H1 (cell line): ENCODE measurements around the gene OR10G3. TPM values are rescaled to one million over a fixed set of nuclear protein-coding genes. Genes with fewer than 3 reads are reported as not detected.

ENCODE experiments used
- CTCF ChIA-PET: fragments of 300-600 bp; sonication (Branson Sonifier 250); formaldehyde crosslinking; loops from one replicate; lab custom pipeline; 2021; ENCODE audit not compliant: partially characterized antibody; lab: Charles Lee
- POLR2A ChIA-PET: fragments of 300-600 bp; sonication (Branson Sonifier 250); formaldehyde crosslinking; loops from one replicate; lab custom pipeline; 2021; ENCODE audit warnings: inconsistent platforms; ENCODE audit not compliant: partially characterized antibody; lab: Charles Lee
- DNase-seq, 2 experiments: peaks; one replicate each; pipeline versions ENCODE4 v3.0.0 to v3.0.0-alpha.2; 2010 to 2022; ENCODE audit warnings: low spot score in 2 of 2, low read depth in 1 of 2, mixed read lengths in 1 of 2
- FAIRE-seq: peaks from 2 replicates; lab custom pipeline; 2011; peaks lifted over from hg19 to GRCh38; lab: Jason Lieb, UNC
- H2AFZ ChIP-seq: 2 replicates; pipeline ENCODE4 v1.8.1; 2012; ENCODE audit warnings: low read length, inconsistent platforms
- H2AK5ac ChIP-seq: 2 replicates; pipeline ENCODE4 v1.6.1; 2013; ENCODE audit warnings: low read depth, low read length
- H2BK120ac ChIP-seq: replicated peaks from 2 replicates; pipeline ENCODE3; 2013; ENCODE audit warnings: low read depth, low read length, inconsistent platforms
- H2BK12ac ChIP-seq: 2 replicates; pipeline ENCODE4 v1.6.1; 2013; ENCODE audit warnings: low read depth, low read length
- H2BK15ac ChIP-seq: 2 replicates; pipeline ENCODE4 v1.6.1; 2013; ENCODE audit warnings: low read length
- H2BK20ac ChIP-seq: 2 replicates; pipeline ENCODE4 v1.6.1; 2013; ENCODE audit warnings: low read length
- H2BK5ac ChIP-seq: 2 replicates; pipeline ENCODE4 v1.6.1; 2013; ENCODE audit warnings: low read depth, low read length
- H3K14ac ChIP-seq: 2 replicates; pipeline ENCODE4 v1.6.1; 2013; ENCODE audit warnings: inconsistent platforms; ENCODE audit not compliant: insufficient read length
- H3K18ac ChIP-seq: 2 replicates; pipeline ENCODE4 v1.6.1; 2013; ENCODE audit warnings: low read length; ENCODE audit errors: extremely low read depth
- H3K23ac ChIP-seq: 2 replicates; pipeline ENCODE4 v1.6.1; 2013; ENCODE audit warnings: inconsistent platforms; ENCODE audit not compliant: insufficient read length
- H3K23me2 ChIP-seq: 2 replicates; pipeline ENCODE4 v1.6.1; 2013; ENCODE audit warnings: low read depth, low read length
- H3K27ac ChIP-seq: 2 replicates; pipeline ENCODE4 v1.6.1; 2011; ENCODE audit warnings: low read depth, low read length, inconsistent platforms
- H3K27me3 ChIP-seq, 4 experiments: replicated peaks in 1 of 4; 1 replicate in 1 of 4; 2 replicates in 3 of 4; pipeline versions ENCODE4 v1.6.1 to v1.8.1; 2011 to 2013; ENCODE audit warnings: low read length in 3 of 4, mild to moderate bottlenecking in 3 of 4, inconsistent platforms in 2 of 4, mixed read lengths in 2 of 4, moderate library complexity in 1 of 4; ENCODE audit not compliant: control insufficient read depth in 3 of 4, insufficient read depth in 3 of 4; ENCODE audit errors: extremely low read depth in 1 of 4
- H3K36me3 ChIP-seq, 4 experiments: 2 replicates each; pipeline versions ENCODE4 v1.6.1 to v1.8.1; 2011 to 2013; ENCODE audit warnings: mild to moderate bottlenecking in 4 of 4, low read length in 3 of 4, moderate library complexity in 2 of 4, control low read depth in 1 of 4, inconsistent platforms in 1 of 4; ENCODE audit not compliant: insufficient read depth in 4 of 4, control insufficient read depth in 2 of 4
- H3K4ac ChIP-seq: replicated peaks from 2 replicates; pipeline ENCODE3; 2013; ENCODE audit warnings: low read length, low read depth, mixed read lengths, inconsistent platforms; ENCODE audit not compliant: insufficient read length
- H3K4me1 ChIP-seq, 4 experiments: replicated peaks in 1 of 4; 1 replicate in 1 of 4; 2 replicates in 3 of 4; pipeline versions ENCODE4 v1.6.1 to v1.8.1; 2011 to 2013; ENCODE audit warnings: low read length in 3 of 4, inconsistent platforms in 2 of 4, mixed read lengths in 1 of 4; ENCODE audit not compliant: insufficient read depth in 4 of 4, control insufficient read depth in 3 of 4
- H3K4me2 ChIP-seq, 2 experiments: 2 replicates each; pipeline versions ENCODE4 v1.6.1 to v1.8.1; 2011 to 2013; ENCODE audit warnings: low read depth in 2 of 2, low read length in 2 of 2, control low read depth in 1 of 2, inconsistent platforms in 1 of 2, mild to moderate bottlenecking in 1 of 2; ENCODE audit not compliant: insufficient read depth in 1 of 2
- H3K4me3 ChIP-seq, 4 experiments: fragments of 200-600, 300-600 bp in 1 of 4; sonication (generic), shearing (Covaris generic), sonication (Bioruptor Twin) in 1 of 4; 2 replicates each; pipeline versions ENCODE4 v1.5.1 to v1.8.1; 2011 to 2016; ENCODE audit warnings: low read length in 4 of 4, low read depth in 3 of 4, control low read depth in 2 of 4, inconsistent platforms in 2 of 4, mild to moderate bottlenecking in 2 of 4, mixed read lengths in 1 of 4, moderate library complexity in 1 of 4; ENCODE audit not compliant: insufficient read depth in 2 of 4; ENCODE audit errors: extremely low read depth in 1 of 4
- H3K56ac ChIP-seq: replicated peaks from 2 replicates; pipeline ENCODE3; 2013; ENCODE audit warnings: low read depth, mild to moderate bottlenecking, mixed read lengths, low read length, inconsistent platforms; ENCODE audit not compliant: insufficient read length
- H3K79me1 ChIP-seq: 2 replicates; pipeline ENCODE4 v1.6.1; 2013; ENCODE audit warnings: low read depth, low read length, control low read depth
- H3K79me2 ChIP-seq, 2 experiments: 2 replicates each; pipeline versions ENCODE4 v1.6.1 to v1.8.1; 2012 to 2013; ENCODE audit warnings: low read length in 2 of 2, mild to moderate bottlenecking in 2 of 2, inconsistent platforms in 1 of 2; ENCODE audit not compliant: insufficient read depth in 2 of 2, control insufficient read depth in 1 of 2
- H3K9ac ChIP-seq, 4 experiments: replicated peaks in 1 of 4; 1 replicate in 1 of 4; 2 replicates in 3 of 4; pipeline versions ENCODE4 v1.6.1 to v1.8.1; 2011 to 2013; ENCODE audit warnings: low read depth in 3 of 4, low read length in 3 of 4, control low read depth in 2 of 4, mild to moderate bottlenecking in 2 of 4, moderate library complexity in 2 of 4, inconsistent platforms in 1 of 4; ENCODE audit errors: extremely low read depth in 1 of 4
- H3K9me3 ChIP-seq, 2 experiments: 2 replicates each; pipeline versions ENCODE4 v1.6.1 to v1.8.1; 2012 to 2013; ENCODE audit warnings: mild to moderate bottlenecking in 2 of 2, moderate library complexity in 2 of 2, control low read depth in 1 of 2, inconsistent platforms in 1 of 2, low read depth in 1 of 2, low read length in 1 of 2, mixed read lengths in 1 of 2; ENCODE audit not compliant: insufficient read depth in 2 of 2
- H4K20me1 ChIP-seq, 2 experiments: replicated peaks in 1 of 2; 2 replicates each; pipeline versions ENCODE3 to v1.8.1; 2011 to 2013; ENCODE audit warnings: inconsistent platforms in 2 of 2, low read length in 2 of 2, mild to moderate bottlenecking in 1 of 2; ENCODE audit not compliant: insufficient read depth in 2 of 2, control insufficient read depth in 1 of 2
- H4K5ac ChIP-seq: 2 replicates; pipeline ENCODE4 v1.6.1; 2013; ENCODE audit warnings: low read length, low read depth, mixed read lengths, inconsistent platforms; ENCODE audit not compliant: insufficient read length
- H4K8ac ChIP-seq: 2 replicates; pipeline ENCODE4 v1.8.0; 2013; ENCODE audit warnings: mild to moderate bottlenecking, moderate library complexity, low read length, inconsistent platforms; ENCODE audit not compliant: insufficient read depth; ENCODE audit errors: extremely low read depth
- H4K91ac ChIP-seq: replicated peaks from 2 replicates; pipeline ENCODE3; 2013; ENCODE audit warnings: low read length, mixed read lengths, inconsistent platforms; ENCODE audit not compliant: insufficient read length
- POLR2AphosphoS5 ChIP-seq: IDR thresholded peaks from 2 replicates; pipeline ENCODE4 v1.6.1; 2011; ENCODE audit warnings: low read depth, low read length
- WGBS, 2 experiments: shearing (Covaris generic) in 1 of 2; methylation state at CpG; one replicate each; pipeline versions ENCODE4 v1.1.6 to v1.1.7; 2013 to 2015; ENCODE audit warnings: low lambda C conversion rate in 2 of 2, mixed read lengths in 2 of 2, inconsistent platforms in 1 of 2, low coverage in 1 of 2, missing lambda C conversion rate in 1 of 2; ENCODE audit not compliant: insufficient replicate concordance in 2 of 2, insufficient coverage in 1 of 2, insufficient read length in 1 of 2; ENCODE audit errors: extremely low coverage in 1 of 2, missing lambda C conversion rate in 1 of 2; 5-methylcytosine and 5-hydroxymethylcytosine counted together
- polyA plus RNA-seq, 7 experiments: library from polyadenylated mRNA; depleted of rRNA in 3 of 7; stranded (reverse) in 5 of 7; unstranded in 2 of 7; fragments of >200 nt in 5 of 7; fragments of 200-250 nt in 2 of 7; gene quantifications; 1 replicate in 5 of 7; 2 replicates in 1 of 7; 4 replicates in 1 of 7; pipeline versions ENCODE4 v1.2.1 to v1.2.3, GENCODE V29; 2011 to 2013; ENCODE audit warnings: missing spikeins in 2 of 7, mixed read lengths in 2 of 7
- total RNA-seq: library from RNA; stranded (reverse); fragmentation: NEBNext Ultra II Directional; extraction: Animal tissue kit (Norgen Biotek cat#: 25700); gene quantifications from 2 replicates; pipeline ENCODE4 v1.2.1, GENCODE V29; 2021
- TF ChIP-seq, protein P1 (sequence below): IDR thresholded peaks from 2 replicates; pipeline ENCODE4 v1.6.1; 2012; ENCODE audit warnings: inconsistent platforms

OR10G3 gene
- total and polyA plus RNA-seq, 2 of the 8 experiments (the other 6 are each of a cell fraction or from before 2014, with no cell fraction given): not detected

DNA sequence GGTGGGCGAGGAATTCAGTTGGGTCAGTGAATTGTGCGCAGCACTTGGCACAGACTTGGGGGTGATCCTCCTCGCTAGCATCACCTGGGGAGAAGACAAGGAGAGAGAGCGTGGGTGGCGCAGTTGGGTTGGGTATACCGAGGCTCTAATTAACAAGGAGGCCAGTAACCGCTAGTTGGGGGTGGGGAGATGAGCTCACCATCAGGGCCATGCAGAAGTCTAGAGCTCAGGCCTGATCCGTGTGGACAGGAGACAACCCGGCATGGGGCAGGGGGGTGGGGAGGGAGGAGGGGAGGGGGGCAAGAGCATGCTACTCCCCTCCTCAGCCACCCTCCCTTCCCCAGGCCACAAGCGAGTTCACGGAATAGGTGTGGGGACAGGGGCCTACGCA lies 54.3 kb downstream of the OR10G3 start:
- peak overlapping the region; percentile 96 for H4K91ac ChIP-seq
- peak overlapping the region; percentile 80 for H3K27ac ChIP-seq
- no peak overlapping the region for H2AFZ ChIP-seq
- peak overlapping the region; percentile 46 to 83 (median 76) for H3K9ac ChIP-seq
- H3K23ac ChIP-seq: no peak overlapping the region
- H3K23me2 ChIP-seq: peaks cover 14% of the 10 kb centered on the region
- H2BK12ac ChIP-seq: peak overlapping the region; percentile 92; the same call in 1 of the 2 replicates
- H3K79me1 ChIP-seq: peaks cover 25% of the 10 kb centered on the region
- peak overlapping the region; percentile 50 to 82 (median 68) for H3K4me3 ChIP-seq
- peak overlapping the region; percentile 91 for H2BK5ac ChIP-seq
- H3K79me2 ChIP-seq: peaks cover 13 to 74% of the 10 kb centered on the region in 2 experiments
- FAIRE-seq: no peak
- peaks cover 13 to 67% (median 41%) of the 10 kb centered on the region in 4 experiments for H3K4me1 ChIP-seq
- no peaks in the 10 kb centered on the region for H3K9me3 ChIP-seq
- H4K8ac ChIP-seq: peak overlapping the region; percentile 79
- peak overlapping the region; percentile 73; the same call in 1 of the 2 replicates for H2BK20ac ChIP-seq
- peak overlapping the region; percentile 97 for H4K5ac ChIP-seq
- peak overlapping the region; percentile 51 for H2BK120ac ChIP-seq
- H3K27me3 ChIP-seq: no peaks in the 10 kb centered on the region
- peak overlapping the region; percentile 73 to 81 for H3K4me2 ChIP-seq
- no peak for DNase-seq
- TF ChIP-seq, protein P1, sequence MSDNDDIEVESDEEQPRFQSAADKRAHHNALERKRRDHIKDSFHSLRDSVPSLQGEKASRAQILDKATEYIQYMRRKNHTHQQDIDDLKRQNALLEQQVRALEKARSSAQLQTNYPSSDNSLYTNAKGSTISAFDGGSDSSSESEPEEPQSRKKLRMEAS: no peak
- TF ChIP-seq POLR2AphosphoS5: 0 out of 2 replicates have a peak, but pooled peaks have one; percentile 14
- POLR2A ChIA-PET: interaction anchor here (0.9 to 32.5 kb wide), 17 partner anchors 7 to 217 kb away, joined by 3 to 769 read pairs (median 10); partner anchors contain the start of genes METTL3, RAB2B, SALL2 and TOX4
- H3K4ac ChIP-seq: peak overlapping the region; percentile 75
- 36% methylated on average over 8 of the region's 12 CpGs; no CpG with 5 or more reads in 1 of the 2 experiments for WGBS, 2 experiments
- peaks cover 24 to 68% (median 38%) of the 10 kb centered on the region in 4 experiments for H3K36me3 ChIP-seq
- peak overlapping the region; percentile 70; the same call in 1 of the 2 replicates for H2AK5ac ChIP-seq
- peaks cover 3 to 30% of the 10 kb centered on the region in 2 experiments for H4K20me1 ChIP-seq
- H3K14ac ChIP-seq: peak overlapping the region; percentile 34
- peak overlapping the region; percentile 62; the same call in 1 of the 2 replicates for H2BK15ac ChIP-seq
- CTCF ChIA-PET: interaction anchor here (0.7 to 7.6 kb wide), 12 partner anchors 9 to 48 kb away, joined by 3 to 59 read pairs (median 6); partner anchors contain the start of genes METTL3, RAB2B and TOX4
- peak overlapping the region; percentile 12 for H3K56ac ChIP-seq
- peak overlapping the region; percentile 99 for H3K18ac ChIP-seq
